GM12878 (cell line): ENCODE data around the gene RERE. TPM values are rescaled to one million over a fixed set of nuclear protein-coding genes. Genes with fewer than 3 reads are reported as not detected.

Experiments used
- BMI1 ChIP-seq: fragments of 450-650 bp; IDR thresholded peaks from 2 replicates; pipeline ENCODE4 v1.6.1; 2016; ENCODE audit warnings: mild to moderate bottlenecking, moderate library complexity, borderline replicate concordance
- BRCA1 ChIP-seq: IDR thresholded peaks from 2 replicates; pipeline ENCODE4 v1.6.1; 2011; ENCODE audit warnings: low read depth, low read length, improper control_type of control experiment
- CBX5 ChIP-seq: sonication (generic); IDR thresholded peaks from 2 replicates; pipeline ENCODE4 v1.6.1; 2016; ENCODE audit warnings: low read depth, moderate library complexity, mild to moderate bottlenecking, inconsistent platforms
- CTCF ChIP-seq, 3 experiments: IDR thresholded peaks in 2 of 3; conservative IDR thresholded peaks in 1 of 3; 2 replicates each; pipeline ENCODE4 v1.5.1; 2011; ENCODE audit warnings: low read depth in 3 of 3, low read length in 3 of 3, mild to moderate bottlenecking in 3 of 3, control low read depth in 2 of 3, moderate library complexity in 2 of 3, inconsistent platforms in 1 of 3, mixed read lengths in 1 of 3; ENCODE audit not compliant: control insufficient read depth in 2 of 3, insufficient read depth in 1 of 3; ENCODE audit errors: extremely low read depth in 1 of 3
- EZH2 ChIP-seq: IDR thresholded peaks from 2 replicates; pipeline ENCODE4 v1.6.1; 2012; ENCODE audit warnings: low read depth, mild to moderate bottlenecking, control low read depth, inconsistent platforms, low read length, borderline replicate concordance; ENCODE audit not compliant: control insufficient read depth
- HDGF ChIP-seq: fragments of 450-650 bp; IDR thresholded peaks from 2 replicates; pipeline ENCODE4 v1.6.1; 2016; ENCODE audit warnings: antibody characterized with exemption
- IRF5 ChIP-seq: fragments of 450-650 bp; IDR thresholded peaks from 2 replicates; pipeline ENCODE4 v1.6.1; 2017; ENCODE audit warnings: borderline replicate concordance
- PML ChIP-seq: IDR thresholded peaks from 2 replicates; pipeline ENCODE4 v1.6.1; 2012; ENCODE audit warnings: low read length, inconsistent platforms
- RAD21 ChIP-seq: IDR thresholded peaks from 2 replicates; pipeline ENCODE4 v1.6.1; 2011; ENCODE audit warnings: mild to moderate bottlenecking, low read depth, low read length, moderate library complexity; ENCODE audit not compliant: insufficient read depth
- SIN3A ChIP-seq: IDR thresholded peaks from 2 replicates; pipeline ENCODE4 v1.6.1; 2012; ENCODE audit warnings: low read depth, low read length, improper control_type of control experiment
- SRF ChIP-seq, 2 experiments: IDR thresholded peaks; 2 replicates each; pipeline ENCODE4 v1.6.1; 2011; ENCODE audit warnings: low read depth in 2 of 2, low read length in 2 of 2, mild to moderate bottlenecking in 1 of 2, moderate library complexity in 1 of 2
- SUZ12 ChIP-seq: fragments of 200-600 bp; sonication (generic); IDR thresholded peaks from one replicate; pipeline ENCODE4 v1.6.1; 2018; ENCODE audit warnings: antibody characterized with exemption, mild to moderate bottlenecking; ENCODE audit not compliant: unreplicated experiment
- ZNF274 ChIP-seq: IDR thresholded peaks from one replicate; pipeline ENCODE4 v1.8.0; 2011; ENCODE audit not compliant: insufficient read length, insufficient read depth
- polyA plus RNA-seq, 11 experiments: library from polyadenylated mRNA; depleted of rRNA in 4 of 11; unstranded in 6 of 11; stranded (reverse) in 5 of 11; fragments of >200 nt; fragmentation: Nextera tagmentation in 4 of 11; fragmentation: Illumina TruSeq in 1 of 11; extraction: Ambion mirVana in 4 of 11; extraction: Trizol in 1 of 11; gene quantifications; 1 replicate in 1 of 11; 2 replicates in 10 of 11; pipeline versions ENCODE4 v1.2.1 to v1.2.3, GENCODE V29; 2011 to 2016; ENCODE audit warnings: inconsistent platforms in 2 of 11, missing spikeins in 2 of 11, low read depth in 1 of 11
- total RNA-seq, 4 experiments: library from RNA; depleted of rRNA in 3 of 4; stranded (reverse); fragments of >200 nt in 3 of 4; fragmentation: Illumina TruSeq in 1 of 4; extraction: Trizol in 1 of 4; gene quantifications; 2 replicates each; pipeline versions ENCODE4 v1.2.1 to v1.2.3, GENCODE V29; 2013 to 2021
- TF ChIP-seq, protein P1 (sequence below): fragments of 450-650 bp; IDR thresholded peaks from 2 replicates; pipeline ENCODE4 v1.6.1; 2017; ENCODE audit warnings: antibody characterized with exemption, mild to moderate bottlenecking, moderate library complexity
- TF ChIP-seq, protein P2 (sequence below): IDR thresholded peaks from 2 replicates; pipeline ENCODE4 v1.6.1; 2011; ENCODE audit warnings: low read depth, low read length, improper control_type of control experiment, borderline replicate concordance
- TF ChIP-seq, protein P3 (sequence below): fragments of 450-650 bp; IDR thresholded peaks from 2 replicates; pipeline ENCODE4 v1.6.1; 2016; ENCODE audit warnings: mild to moderate bottlenecking
- TF ChIP-seq, protein P4 (sequence below): fragments of 450-650 bp; formaldehyde crosslinking; IDR thresholded peaks from 2 replicates; pipeline ENCODE4 v1.4.0; 2020; ENCODE audit warnings: mild to moderate bottlenecking, moderate library complexity

Gene RERE
- total and polyA plus RNA-seq, 10 of the 15 experiments (the other 5 are each of a cell fraction or from before 2014, with no cell fraction given): 5.2 to 60.5 (median 20.2) TPM

DNA sequence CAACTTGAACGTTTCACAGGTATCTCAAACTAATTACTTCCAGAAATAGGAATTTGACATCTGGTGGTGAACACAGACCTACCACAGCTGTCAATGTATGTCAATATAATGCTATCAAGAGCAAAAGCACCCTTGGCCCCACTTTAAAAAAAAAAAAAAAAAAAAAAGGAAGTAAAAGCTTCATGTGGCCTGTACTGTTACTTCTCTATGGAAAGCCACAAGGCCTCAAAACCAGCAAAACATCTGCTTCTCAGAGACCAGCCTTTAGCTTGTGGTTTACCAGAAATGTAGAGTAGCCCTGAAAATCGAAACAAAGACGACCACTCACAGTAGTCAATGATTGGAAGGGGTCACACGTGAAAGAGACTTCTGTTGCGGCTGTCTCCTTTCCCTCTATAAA is 389.9 kb downstream of the RERE start (continued):
- TF ChIP-seq RAD21: no peak
- TF ChIP-seq, protein P1, sequence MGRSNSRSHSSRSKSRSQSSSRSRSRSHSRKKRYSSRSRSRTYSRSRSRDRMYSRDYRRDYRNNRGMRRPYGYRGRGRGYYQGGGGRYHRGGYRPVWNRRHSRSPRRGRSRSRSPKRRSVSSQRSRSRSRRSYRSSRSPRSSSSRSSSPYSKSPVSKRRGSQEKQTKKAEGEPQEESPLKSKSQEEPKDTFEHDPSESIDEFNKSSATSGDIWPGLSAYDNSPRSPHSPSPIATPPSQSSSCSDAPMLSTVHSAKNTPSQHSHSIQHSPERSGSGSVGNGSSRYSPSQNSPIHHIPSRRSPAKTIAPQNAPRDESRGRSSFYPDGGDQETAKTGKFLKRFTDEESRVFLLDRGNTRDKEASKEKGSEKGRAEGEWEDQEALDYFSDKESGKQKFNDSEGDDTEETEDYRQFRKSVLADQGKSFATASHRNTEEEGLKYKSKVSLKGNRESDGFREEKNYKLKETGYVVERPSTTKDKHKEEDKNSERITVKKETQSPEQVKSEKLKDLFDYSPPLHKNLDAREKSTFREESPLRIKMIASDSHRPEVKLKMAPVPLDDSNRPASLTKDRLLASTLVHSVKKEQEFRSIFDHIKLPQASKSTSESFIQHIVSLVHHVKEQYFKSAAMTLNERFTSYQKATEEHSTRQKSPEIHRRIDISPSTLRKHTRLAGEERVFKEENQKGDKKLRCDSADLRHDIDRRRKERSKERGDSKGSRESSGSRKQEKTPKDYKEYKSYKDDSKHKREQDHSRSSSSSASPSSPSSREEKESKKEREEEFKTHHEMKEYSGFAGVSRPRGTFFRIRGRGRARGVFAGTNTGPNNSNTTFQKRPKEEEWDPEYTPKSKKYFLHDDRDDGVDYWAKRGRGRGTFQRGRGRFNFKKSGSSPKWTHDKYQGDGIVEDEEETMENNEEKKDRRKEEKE: no peak
- TF ChIP-seq PML: peak; percentile 78
- TF ChIP-seq ZNF274: no peak
- TF ChIP-seq, protein P2, sequence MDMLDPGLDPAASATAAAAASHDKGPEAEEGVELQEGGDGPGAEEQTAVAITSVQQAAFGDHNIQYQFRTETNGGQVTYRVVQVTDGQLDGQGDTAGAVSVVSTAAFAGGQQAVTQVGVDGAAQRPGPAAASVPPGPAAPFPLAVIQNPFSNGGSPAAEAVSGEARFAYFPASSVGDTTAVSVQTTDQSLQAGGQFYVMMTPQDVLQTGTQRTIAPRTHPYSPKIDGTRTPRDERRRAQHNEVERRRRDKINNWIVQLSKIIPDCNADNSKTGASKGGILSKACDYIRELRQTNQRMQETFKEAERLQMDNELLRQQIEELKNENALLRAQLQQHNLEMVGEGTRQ: no peak; the same call in 1 of the 2 replicates
- peak; percentile 93 for TF ChIP-seq CBX5
- TF ChIP-seq, protein P3, sequence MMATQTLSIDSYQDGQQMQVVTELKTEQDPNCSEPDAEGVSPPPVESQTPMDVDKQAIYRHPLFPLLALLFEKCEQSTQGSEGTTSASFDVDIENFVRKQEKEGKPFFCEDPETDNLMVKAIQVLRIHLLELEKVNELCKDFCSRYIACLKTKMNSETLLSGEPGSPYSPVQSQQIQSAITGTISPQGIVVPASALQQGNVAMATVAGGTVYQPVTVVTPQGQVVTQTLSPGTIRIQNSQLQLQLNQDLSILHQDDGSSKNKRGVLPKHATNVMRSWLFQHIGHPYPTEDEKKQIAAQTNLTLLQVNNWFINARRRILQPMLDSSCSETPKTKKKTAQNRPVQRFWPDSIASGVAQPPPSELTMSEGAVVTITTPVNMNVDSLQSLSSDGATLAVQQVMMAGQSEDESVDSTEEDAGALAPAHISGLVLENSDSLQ: peak; percentile 85
- TF ChIP-seq BMI1: peak; percentile 66; the same call in 1 of the 2 replicates
- no peak for TF ChIP-seq SRF (IDR thresholded peaks at IDR 0.05; ENCODE audit: low read depth in 2 of 2, low read length in 2 of 2)
- no peak for TF ChIP-seq EZH2
- TF ChIP-seq, protein P4, sequence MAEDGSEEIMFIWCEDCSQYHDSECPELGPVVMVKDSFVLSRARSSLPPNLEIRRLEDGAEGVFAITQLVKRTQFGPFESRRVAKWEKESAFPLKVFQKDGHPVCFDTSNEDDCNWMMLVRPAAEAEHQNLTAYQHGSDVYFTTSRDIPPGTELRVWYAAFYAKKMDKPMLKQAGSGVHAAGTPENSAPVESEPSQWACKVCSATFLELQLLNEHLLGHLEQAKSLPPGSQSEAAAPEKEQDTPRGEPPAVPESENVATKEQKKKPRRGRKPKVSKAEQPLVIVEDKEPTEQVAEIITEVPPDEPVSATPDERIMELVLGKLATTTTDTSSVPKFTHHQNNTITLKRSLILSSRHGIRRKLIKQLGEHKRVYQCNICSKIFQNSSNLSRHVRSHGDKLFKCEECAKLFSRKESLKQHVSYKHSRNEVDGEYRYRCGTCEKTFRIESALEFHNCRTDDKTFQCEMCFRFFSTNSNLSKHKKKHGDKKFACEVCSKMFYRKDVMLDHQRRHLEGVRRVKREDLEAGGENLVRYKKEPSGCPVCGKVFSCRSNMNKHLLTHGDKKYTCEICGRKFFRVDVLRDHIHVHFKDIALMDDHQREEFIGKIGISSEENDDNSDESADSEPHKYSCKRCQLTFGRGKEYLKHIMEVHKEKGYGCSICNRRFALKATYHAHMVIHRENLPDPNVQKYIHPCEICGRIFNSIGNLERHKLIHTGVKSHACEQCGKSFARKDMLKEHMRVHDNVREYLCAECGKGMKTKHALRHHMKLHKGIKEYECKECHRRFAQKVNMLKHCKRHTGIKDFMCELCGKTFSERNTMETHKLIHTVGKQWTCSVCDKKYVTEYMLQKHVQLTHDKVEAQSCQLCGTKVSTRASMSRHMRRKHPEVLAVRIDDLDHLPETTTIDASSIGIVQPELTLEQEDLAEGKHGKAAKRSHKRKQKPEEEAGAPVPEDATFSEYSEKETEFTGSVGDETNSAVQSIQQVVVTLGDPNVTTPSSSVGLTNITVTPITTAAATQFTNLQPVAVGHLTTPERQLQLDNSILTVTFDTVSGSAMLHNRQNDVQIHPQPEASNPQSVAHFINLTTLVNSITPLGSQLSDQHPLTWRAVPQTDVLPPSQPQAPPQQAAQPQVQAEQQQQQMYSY (CRISPR knock-in tag): no peak
- no peak for TF ChIP-seq HDGF
- TF ChIP-seq SUZ12: no peak
- TF ChIP-seq SIN3A: no peak
- peak; percentile 78; the same call in 1 of the 2 replicates for TF ChIP-seq IRF5
- TF ChIP-seq CTCF (IDR thresholded peaks at IDR 0.05 in 2 of 3, conservative IDR thresholded peaks at IDR 0.05 in 1 of 3; ENCODE audit: control insufficient read depth in 2 of 3, extremely low read depth in 1 of 3, insufficient read depth in 1 of 3, low read depth in 3 of 3, low read length in 3 of 3): no peak
- no peak for TF ChIP-seq BRCA1
